ENCODE data around the gene SLAMF1. TPM values are rescaled to one million over a fixed set of nuclear protein-coding genes. Genes with fewer than 3 reads are reported as not detected.
"Not testable (repeated sequence)": the region's sequence is repeated elsewhere in the genome, so short reads cannot be mapped to it uniquely, and the experiment has no call there.

SLAMF1 gene
- total RNA-seq, 1 donor from 2014 or later: not detected

- no peak overlapping the region for H3K27ac Mint-ChIP-seq
- H3K27me3 Mint-ChIP-seq: no peaks in the 10 kb centered on the region
- peaks cover 18% of the 10 kb centered on the region for H3K4me1 Mint-ChIP-seq (ENCODE audit: low read depth)
Observed at GRCh38 chr1:160656737-160657136, 9.9 kb upstream of the SLAMF1 start.

GRCh38 chr1:160653620-160654016 lies 6.8 kb upstream of the SLAMF1 start:
- H3K27ac Mint-ChIP-seq: no peak overlapping the region
- no peaks in the 10 kb centered on the region for H3K36me3 Mint-ChIP-seq (ENCODE audit: insufficient read depth)
- DNase-seq (ENCODE audit: low spot score, unreplicated experiment): no peak
- peaks cover 21% of the 10 kb centered on the region for H3K4me1 Mint-ChIP-seq (ENCODE audit: low read depth)
- no peaks in the 10 kb centered on the region for H3K27me3 Mint-ChIP-seq
- no peak overlapping the region for H3K4me3 Mint-ChIP-seq (ENCODE audit: low read depth)
- TF ChIP-seq CTCF (IDR thresholded peaks at IDR 0.05; ENCODE audit: unreplicated experiment): no peak
- H3K9me3 Mint-ChIP-seq (ENCODE audit: low read depth): no peaks in the 10 kb centered on the region

More at GRCh38 chr1:160656737-160657136, 9.9 kb upstream of the SLAMF1 start:
- H3K36me3 Mint-ChIP-seq (ENCODE audit: insufficient read depth): no peaks in the 10 kb centered on the region
- H3K4me3 Mint-ChIP-seq (ENCODE audit: low read depth): no peak overlapping the region
- no peak for DNase-seq (ENCODE audit: low spot score, unreplicated experiment)
- H3K9me3 Mint-ChIP-seq (ENCODE audit: low read depth): peaks cover 10% of the 10 kb centered on the region
- TF ChIP-seq CTCF (IDR thresholded peaks at IDR 0.05; ENCODE audit: unreplicated experiment): no peak

- no peak for DNase-seq (ENCODE audit: low spot score, unreplicated experiment)
- Mint-ChIP-seq H3K27ac (peak overlapping the region; percentile 92), H3K9me3 (ENCODE audit: low read depth) (no peaks in the 10 kb centered on the region), H3K4me3 (ENCODE audit: low read depth) (no peak overlapping the region), H3K36me3 (ENCODE audit: insufficient read depth) (no peaks in the 10 kb centered on the region), H3K27me3 (no peaks in the 10 kb centered on the region), H3K4me1 (ENCODE audit: low read depth) (peaks cover 18% of the 10 kb centered on the region)
- no peak for TF ChIP-seq CTCF (IDR thresholded peaks at IDR 0.05; ENCODE audit: unreplicated experiment)
Observed at GRCh38 chr1:160652924-160653619, 6.2 kb upstream of the SLAMF1 start.

GRCh38 chr1:160652065-160652641 lies 5.3 kb upstream of the SLAMF1 start:
- Mint-ChIP-seq H3K27ac (peak overlapping the region; percentile 92), H3K4me1 (ENCODE audit: low read depth) (peaks cover 18% of the 10 kb centered on the region)
- not testable (repeated sequence) for H3K9me3 Mint-ChIP-seq (ENCODE audit: low read depth); DNase-seq (ENCODE audit: low spot score, unreplicated experiment); H3K27me3 Mint-ChIP-seq; H3K36me3 Mint-ChIP-seq (ENCODE audit: insufficient read depth); H3K4me3 Mint-ChIP-seq (ENCODE audit: low read depth)

- Mint-ChIP-seq H3K4me1 (ENCODE audit: low read depth) (peaks cover 18% of the 10 kb centered on the region), H3K27ac (no peak overlapping the region)
Observed at GRCh38 chr1:160651433-160652064, 4.7 kb upstream of the SLAMF1 start.

More at GRCh38 chr1:160651433-160652064, 4.7 kb upstream of the SLAMF1 start:
- Mint-ChIP-seq H3K9me3 (ENCODE audit: low read depth) (no peaks in the 10 kb centered on the region), H3K36me3 (ENCODE audit: insufficient read depth) (no peaks in the 10 kb centered on the region), H3K27me3 (no peaks in the 10 kb centered on the region), H3K4me3 (ENCODE audit: low read depth) (no peak overlapping the region)
- DNase-seq (ENCODE audit: low spot score, unreplicated experiment): no peak
- no peak for TF ChIP-seq CTCF (IDR thresholded peaks at IDR 0.05; ENCODE audit: unreplicated experiment)
